H54 (cell line): Measurements from ENCODE around the gene OLAH.

Experiments
- DNase-seq: peaks from one replicate; pipeline ENCODE4 v3.0.0; 2011; ENCODE audit warnings: low spot score, mixed read lengths; ENCODE audit not compliant: insufficient read length
- FAIRE-seq: peaks from 3 replicates; lab custom pipeline; 2011; peaks lifted over from hg19 to GRCh38; lab: Jason Lieb, UNC
- POLR2A ChIP-seq: IDR thresholded peaks from 2 replicates; pipeline ENCODE4 v1.6.1; 2011; ENCODE audit warnings: low read depth, mild to moderate bottlenecking, low read length

OLAH gene

DNA sequence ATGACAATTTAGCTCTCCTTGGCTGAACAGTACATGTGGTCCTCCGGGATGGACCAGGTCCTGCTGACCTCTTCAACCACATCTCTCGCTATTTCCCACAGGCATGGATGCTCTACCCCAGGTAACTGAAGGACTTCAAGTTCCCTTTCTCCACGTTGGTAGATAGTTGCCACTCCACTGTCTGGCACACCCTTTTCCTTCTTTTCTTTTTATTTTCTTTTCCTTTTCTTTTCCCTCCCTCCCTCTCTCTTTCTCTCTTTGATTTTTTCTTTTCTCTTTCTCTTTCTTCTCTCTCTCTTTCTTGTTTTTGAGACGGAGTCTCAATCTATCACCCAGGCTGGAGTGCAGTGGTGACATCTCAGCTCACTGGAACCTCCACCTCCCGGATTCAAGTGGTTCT, 47.7 kb downstream of the OLAH start:
- FAIRE-seq (no peak), DNase-seq (no peak)
- no peak for TF ChIP-seq POLR2A

DNA sequence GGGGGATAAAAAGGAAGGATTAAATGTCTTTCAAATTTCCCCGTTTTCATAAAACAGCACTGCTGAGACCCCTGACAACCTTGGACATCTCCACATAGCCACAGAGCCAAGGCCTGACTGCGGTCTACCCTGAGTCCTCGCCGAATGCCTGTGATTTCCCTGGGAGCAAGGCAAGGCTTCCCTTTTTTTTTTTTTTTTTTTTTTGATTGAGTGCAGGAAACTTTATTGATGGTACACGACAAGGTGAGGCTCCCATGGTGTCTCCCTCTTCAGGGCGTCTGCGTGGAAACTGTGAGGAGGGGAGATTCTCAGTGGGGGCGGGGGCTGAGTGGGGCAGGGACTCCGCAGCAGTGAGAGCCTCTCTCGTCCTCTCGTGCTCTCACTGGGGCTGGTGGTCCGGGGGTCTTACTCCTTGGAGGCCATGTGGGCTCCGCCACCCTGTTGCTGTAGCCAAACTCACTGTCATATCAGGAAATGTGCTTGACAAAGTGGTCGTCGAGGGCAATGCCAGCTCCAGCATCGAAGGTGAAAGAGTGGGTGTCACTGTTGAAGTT, 49.2 kb downstream of the OLAH start:
- FAIRE-seq (no peak), DNase-seq (no peak)
- no peak for TF ChIP-seq POLR2A

DNA sequence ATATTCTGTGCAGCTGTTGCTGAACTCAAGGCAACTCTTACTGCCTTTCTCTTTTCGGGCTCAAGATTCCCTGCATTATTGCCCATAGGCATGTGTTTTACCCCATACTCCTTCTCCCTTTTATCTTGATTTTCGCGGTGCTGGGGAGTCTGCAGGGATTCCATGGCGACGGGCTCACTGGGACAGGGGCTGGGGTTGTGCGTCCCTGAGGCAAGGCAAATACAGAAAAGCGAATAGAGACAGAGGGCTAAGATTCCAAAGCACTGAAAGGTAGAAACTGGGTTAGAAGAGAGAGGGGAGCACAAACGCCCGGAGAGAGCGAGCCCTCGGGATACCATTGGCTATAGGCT, 52.9 kb downstream of the OLAH start:
- no peak for TF ChIP-seq POLR2A
- no peak for FAIRE-seq
- DNase-seq = no peak

DNA sequence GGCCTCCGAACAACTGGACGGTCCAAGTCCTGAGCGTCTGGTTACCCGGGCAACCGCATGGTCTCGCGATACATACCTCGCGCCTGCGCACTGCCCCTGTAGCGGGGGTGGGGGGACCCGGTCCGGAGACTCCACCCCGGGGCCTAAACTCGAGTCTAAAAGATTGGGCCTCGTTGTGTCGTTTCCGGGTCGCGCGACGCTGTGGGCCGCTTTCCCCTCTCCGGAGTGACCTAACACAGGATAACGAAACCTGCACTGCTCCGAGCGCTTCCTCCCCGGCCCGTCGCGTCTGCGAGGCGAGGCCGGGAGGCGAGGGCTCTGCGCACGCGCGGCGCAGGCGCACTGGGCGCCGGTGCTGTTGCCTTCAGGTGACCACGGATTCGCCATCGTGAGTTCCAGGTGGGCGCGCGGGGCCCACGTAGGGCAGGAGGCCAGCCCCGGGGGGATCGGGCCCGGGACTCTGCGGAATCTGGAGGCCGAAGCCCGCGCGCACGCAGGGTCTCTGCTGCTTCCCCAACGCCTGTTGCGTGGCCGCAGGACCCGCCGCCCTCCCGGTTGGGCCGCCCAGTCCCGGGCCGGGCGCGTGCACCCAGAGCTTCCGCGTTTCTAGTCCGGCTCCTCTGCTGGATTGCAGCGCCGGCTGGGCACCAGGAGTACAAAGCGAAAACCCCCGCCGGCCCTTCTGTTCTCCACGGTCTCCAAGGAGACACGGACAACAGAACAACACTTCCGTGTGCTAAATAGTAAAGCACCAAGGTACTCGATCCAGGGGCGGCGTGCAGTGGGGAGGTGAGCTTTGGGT, 53.5 kb downstream of the OLAH start, which contains the start of gene RPP38:
Gene RPP38 (plus strand): TSS at position 345 of the 802 bp plus-strand sequence. CDS start 5,960 bp downstream, outside the sequence.
- FAIRE-seq (no peak), DNase-seq (peak; percentile 92)
- peak; percentile 91 for TF ChIP-seq POLR2A

DNA sequence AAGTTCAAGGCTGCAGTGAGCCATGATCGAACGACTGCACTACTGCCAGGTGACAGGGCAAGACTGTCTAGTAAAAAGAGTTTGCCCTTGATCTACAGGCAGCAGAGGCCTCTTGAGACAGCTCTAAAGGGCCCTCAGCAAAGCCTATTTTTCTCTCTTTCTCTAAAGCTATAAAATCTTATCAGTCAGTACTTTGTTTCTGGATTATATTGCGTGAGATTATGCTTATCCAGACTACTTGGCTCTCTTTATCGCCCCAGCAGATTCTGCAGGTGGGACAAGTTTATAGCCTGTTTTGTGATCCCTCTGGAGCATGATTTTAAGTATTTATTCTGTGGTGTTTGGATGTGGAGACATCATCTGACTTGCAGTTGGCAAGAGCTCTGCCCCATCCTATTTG, 56.1 kb downstream of the OLAH start:
- DNase-seq (no peak), FAIRE-seq (no peak)
- no peak for TF ChIP-seq POLR2A

DNA sequence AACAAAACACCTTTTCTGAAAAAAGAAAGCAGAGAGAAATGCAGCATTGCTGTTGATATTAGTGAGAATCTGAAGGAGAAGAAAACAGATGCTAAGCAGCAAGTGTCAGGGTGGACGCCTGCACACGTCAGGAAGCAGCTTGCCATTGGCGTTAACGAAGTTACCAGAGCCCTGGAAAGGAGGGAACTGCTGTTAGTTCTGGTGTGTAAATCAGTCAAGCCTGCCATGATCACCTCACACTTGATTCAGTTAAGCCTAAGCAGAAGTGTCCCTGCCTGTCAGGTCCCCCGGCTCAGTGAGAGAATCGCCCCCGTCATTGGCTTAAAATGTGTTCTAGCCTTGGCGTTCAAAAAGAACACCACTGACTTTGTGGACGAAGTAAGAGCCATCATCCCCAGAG, 59.8 kb downstream of the OLAH start:
- TF ChIP-seq POLR2A = no peak
- DNase-seq (no peak), FAIRE-seq (no peak)

DNA sequence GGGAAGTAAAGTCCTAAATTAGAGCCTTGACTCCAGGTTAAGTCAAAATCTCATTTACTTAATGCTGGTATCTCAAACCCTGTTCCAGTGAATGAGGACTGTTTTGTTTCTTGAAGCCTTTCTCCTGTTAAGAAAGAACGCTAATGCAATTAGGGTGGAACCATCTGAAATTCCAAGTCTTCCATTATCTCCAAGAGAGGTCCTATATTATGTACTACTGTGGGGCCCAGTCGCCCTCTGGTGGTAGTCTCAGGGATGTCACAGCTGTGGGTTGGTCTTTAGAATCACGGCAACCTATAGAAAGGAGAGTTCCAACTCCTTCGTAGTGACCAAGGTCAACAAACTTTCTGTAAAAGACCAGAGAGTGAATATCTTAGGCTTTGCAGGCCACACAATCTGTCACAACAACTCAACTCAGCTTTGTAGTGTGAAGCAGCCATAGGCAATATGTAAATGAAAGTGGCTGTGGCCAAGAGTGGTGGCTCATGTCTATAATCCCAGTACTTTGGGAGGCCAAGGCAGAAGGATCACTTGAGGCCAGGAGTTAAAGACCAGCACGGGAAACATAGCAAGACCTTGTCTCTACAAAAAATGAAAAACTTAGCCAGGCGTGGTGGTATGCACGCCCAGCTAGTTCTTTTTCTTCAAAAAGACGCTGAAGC, 62.7 kb downstream of the OLAH start:
- TF ChIP-seq POLR2A = no peak
- DNase-seq = peak; percentile 51
- FAIRE-seq = peak; percentile 88

DNA sequence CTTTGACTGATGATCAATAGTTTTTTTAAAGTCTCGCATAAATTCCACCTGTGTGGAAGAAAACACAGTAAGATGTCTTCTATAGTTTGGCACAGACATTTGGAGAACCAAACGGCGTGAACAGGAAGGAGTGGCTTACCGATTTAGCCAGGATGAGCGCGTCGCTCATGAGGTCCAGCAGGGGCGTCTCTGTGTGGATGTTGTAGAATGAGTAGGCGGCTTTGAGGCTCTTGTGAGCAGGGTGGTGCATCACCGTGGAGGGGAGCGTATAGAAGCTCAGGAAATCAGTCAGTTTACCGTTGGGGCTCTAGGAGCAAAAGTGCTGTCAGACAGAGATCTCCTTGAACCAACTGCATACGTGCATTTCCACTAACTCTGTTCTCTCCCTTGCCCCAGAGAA, 68.9 kb downstream of the OLAH start:
- DNase-seq = no peak
- no peak for TF ChIP-seq POLR2A
- no peak for FAIRE-seq

DNA sequence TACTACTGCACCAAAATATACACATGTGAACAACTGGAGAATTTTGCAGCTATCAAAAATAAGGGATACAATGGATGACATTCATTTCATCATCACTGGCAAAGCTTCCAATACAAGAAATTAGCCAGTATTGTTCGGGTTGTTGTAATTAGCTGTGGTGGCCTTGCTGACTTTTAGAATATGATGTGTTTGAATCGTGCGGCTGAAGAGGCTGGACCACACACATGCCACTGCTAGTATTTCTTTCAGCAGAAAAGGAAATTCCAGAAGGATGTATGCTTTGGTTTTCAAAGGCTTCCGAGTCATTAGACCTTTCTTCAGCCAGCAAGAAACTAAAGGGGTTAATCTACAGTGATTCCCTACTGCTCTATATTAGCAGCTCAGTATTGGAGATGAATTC, 70.0 kb downstream of the OLAH start:
- FAIRE-seq = peak; percentile 38
- TF ChIP-seq POLR2A = no peak
- no peak for DNase-seq

DNA sequence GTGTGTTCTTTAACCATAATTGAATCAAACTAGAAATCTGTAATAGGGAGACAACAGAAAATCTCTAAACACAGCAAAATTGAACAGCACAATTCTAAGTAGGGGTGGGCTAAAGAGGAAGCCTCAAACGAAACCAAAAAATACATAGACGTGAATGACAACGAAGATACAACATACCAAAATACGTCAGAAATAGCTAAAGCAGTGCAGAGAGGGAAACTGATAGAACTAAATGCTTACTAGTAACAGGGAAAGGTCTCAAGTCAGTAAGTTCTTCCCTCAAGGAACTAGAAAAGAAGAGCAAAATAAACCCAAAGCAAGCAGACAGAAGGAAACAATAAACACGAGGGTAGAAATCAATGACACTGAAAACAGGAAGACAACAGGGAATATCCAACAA, 72.5 kb downstream of the OLAH start:
- TF ChIP-seq POLR2A = no peak
- FAIRE-seq = no peak
- no peak for DNase-seq

DNA sequence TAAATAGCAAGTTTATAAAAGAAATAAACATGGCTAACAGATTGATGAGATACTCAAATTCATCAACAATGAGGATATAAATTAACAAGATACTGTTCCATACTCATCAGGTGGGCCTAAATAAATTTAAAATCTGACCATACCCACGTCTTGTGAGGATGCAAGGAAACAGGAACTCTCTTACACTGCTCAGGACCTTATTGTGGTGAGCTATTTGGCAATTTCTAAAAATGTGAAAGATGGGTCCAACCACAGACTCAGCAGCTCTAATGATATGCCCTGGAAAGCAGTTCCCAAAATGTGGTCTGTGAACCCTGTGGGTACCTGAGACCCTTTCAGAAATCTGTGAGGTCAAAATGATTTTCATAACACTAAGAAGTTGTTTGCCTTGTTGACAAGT, 74.9 kb downstream of the OLAH start:
- TF ChIP-seq POLR2A = no peak
- FAIRE-seq = no peak
- DNase-seq = no peak

DNA sequence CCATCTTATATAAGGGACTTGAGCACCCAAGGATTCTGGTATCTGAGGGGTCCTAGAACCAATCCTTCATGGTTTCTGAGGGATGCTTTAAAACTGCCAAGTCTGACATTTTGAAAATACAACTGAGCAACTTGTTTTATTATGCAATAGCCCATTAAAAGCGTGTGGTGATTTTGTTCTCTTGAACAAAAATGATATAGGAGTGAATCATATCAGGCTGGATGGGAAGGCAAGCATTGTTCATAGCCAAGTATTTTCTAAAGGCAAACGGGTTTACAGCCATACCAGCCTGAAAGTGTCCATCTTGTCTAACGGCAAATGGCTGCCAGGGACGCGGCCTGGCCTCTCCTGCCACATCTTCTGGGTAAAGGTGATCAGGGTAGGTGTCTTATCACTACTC, 76.8 kb downstream of the OLAH start:
- FAIRE-seq (peak; percentile 69), DNase-seq (peak; percentile 32)
- TF ChIP-seq POLR2A = no peak

DNA sequence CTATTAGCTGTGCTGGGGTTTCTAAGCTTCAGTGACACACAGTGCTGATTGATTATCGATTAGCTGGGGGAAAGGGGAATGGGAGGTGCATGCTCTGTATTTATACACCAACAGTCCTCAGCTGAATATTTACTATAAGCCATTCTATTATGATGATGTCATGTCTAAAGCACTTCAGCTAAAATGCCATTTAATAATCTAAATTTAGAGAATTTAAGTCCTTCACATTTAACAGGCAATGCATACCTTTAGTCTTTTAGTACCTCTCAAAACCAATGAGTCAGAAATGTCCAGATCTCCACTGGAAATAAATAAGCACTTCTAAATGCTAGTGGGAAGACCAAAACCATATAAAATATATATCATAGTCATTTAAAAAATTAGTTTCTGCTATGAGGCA, 78.0 kb downstream of the OLAH start:
- DNase-seq (no peak), FAIRE-seq (no peak)
- no peak for TF ChIP-seq POLR2A

DNA sequence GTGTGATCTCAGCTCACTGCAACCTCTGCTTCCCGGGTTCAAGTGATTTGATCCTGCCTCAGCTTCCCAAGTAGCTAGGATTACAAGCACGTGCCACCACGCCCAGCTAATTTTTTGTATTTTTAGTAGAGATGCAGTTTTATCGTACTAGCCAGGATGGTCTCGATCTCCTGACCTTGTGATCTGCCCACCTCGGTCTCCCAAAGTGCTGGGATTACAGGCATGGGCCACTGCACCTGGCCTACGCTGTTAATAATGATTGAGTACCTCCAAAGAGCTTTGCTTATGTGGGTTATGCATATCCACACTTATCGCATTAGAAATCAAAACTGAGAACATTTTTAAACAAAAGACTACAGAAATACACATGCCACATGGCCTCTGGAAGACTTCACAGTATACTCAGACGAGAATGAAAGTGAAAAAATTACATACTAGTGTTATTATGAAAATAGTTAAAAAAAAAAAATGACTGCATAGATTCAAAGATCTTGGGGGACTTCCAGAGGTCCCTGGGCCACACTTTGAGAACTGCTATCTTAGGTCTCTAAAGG, 78.8 kb downstream of the OLAH start:
- FAIRE-seq (no peak), DNase-seq (no peak)
- no peak for TF ChIP-seq POLR2A
